Adrenal gland (tissue), 12 donors: ENCODE measurements around the gene MKNK2. TPM values are rescaled to one million over a fixed set of nuclear protein-coding genes. Genes with fewer than 3 reads are reported as not detected.

Experiments used
- DNase-seq, 7 donors: peaks; one replicate each; pipeline ENCODE4 v3.0.0-alpha.2; 2019 to 2020
- H3K27ac ChIP-seq, 5 donors: fragments of 200-600 bp; sonication (generic) in 4 of 5; 1 replicate in 3 of 5; 2 replicates in 2 of 5; pipeline versions ENCODE4 v1.5.1 to v1.8.0; 2016 to 2020; ENCODE audit warnings: mild to moderate bottlenecking in 1 of 5
- H3K27me3 ChIP-seq: fragments of 200-600 bp; 2 replicates; pipeline ENCODE4 v1.8.0; 2021
- H3K36me3 ChIP-seq, 2 donors: fragments of 200-600 bp; replicated peaks in 1 of 2; 1 replicate in 1 of 2; 2 replicates in 1 of 2; pipeline versions ENCODE4 v1.5.1 to v1.8.0; 2018 to 2022
- H3K4me1 ChIP-seq, 2 donors: fragments of 200-600 bp; replicated peaks in 1 of 2; 1 replicate in 1 of 2; 2 replicates in 1 of 2; pipeline versions ENCODE4 v1.5.1 to v1.8.0; 2018 to 2021
- H3K4me3 ChIP-seq, 4 donors: fragments of 200-600 bp; sonication (generic) in 3 of 4; one replicate each; pipeline ENCODE4 v1.5.1; 2016 to 2018
- H3K9me3 ChIP-seq, 3 donors: fragments of 200-600 bp; sonication (generic) in 1 of 3; replicated peaks in 1 of 3; 1 replicate in 2 of 3; 2 replicates in 1 of 3; pipeline versions ENCODE4 v1.5.1 to v1.8.0; 2016 to 2021
- CTCF ChIP-seq, 6 experiments: fragments of 450-650 bp in 4 of 6; fragments of 200-600 bp in 2 of 6; sonication (generic) in 1 of 6; IDR thresholded peaks; 1 replicate in 5 of 6; 2 replicates in 1 of 6; pipeline versions ENCODE4 v1.5.1 to v1.8.0; 2016 to 2021; ENCODE audit warnings: antibody characterized with exemption in 6 of 6, mild to moderate bottlenecking in 2 of 6, moderate library complexity in 1 of 6
- POLR2A ChIP-seq, 2 donors: fragments of 450-650 bp; IDR thresholded peaks; one replicate each; pipeline ENCODE4 v1.6.1; 2017; ENCODE audit warnings: antibody characterized with exemption in 2 of 2, mild to moderate bottlenecking in 2 of 2, moderate library complexity in 1 of 2
- WGBS, 4 donors: extraction: QIAGEN DNeasy Blood & Tissue Kit in 2 of 4; methylation state at CpG; one replicate each; pipeline versions ENCODE4 v1.1.5 to v1.1.7; 2013 to 2017; 5-methylcytosine and 5-hydroxymethylcytosine counted together
- intact Hi-C, 2 donors: fragments of 100-400 bp; cut with DNase I; formaldehyde crosslinking; loops; one replicate each; pipeline versions ENCODE4 v1.14.1 to v1.15.0; 2022 to 2023
- polyA plus RNA-seq, 3 donors: library from polyadenylated mRNA; stranded (reverse); fragments of 200-250 nt in 2 of 3; fragments of 350-450 nt in 1 of 3; fragmentation: Illumina TruSeq in 1 of 3; extraction: RNeasy Lipid Tissue Mini Kit (QIAGEN cat#74804) in 1 of 3; gene quantifications; one replicate each; pipeline ENCODE4 v1.2.3, GENCODE V29; 2013 to 2014
- total RNA-seq, 9 donors: library from RNA; depleted of rRNA in 4 of 9; stranded (reverse); fragments of >200 nt in 4 of 9; fragments of 120-200 nt in 1 of 9; fragmentation: NEBNext Ultra II Directional in 1 of 9; extraction: Animal tissue kit (Norgen Biotek cat#: 25700) in 1 of 9; gene quantifications; one replicate each; pipeline versions ENCODE4 v1.1.0 to v1.2.4, GENCODE V29; 2013 to 2023
- donor health status: healthy with polysubstance abuse.
- donor health status: Bipolar disorder and iron deficiency.
- donor health status: DM: yes; HTN: yes; CAD: no.
- donor health status: DM: no; HTN: no; CAD: no.
- donor health status: DM: no; HTN: no; CAD: no.
- donor health status: DM: yes; HTN: yes; CAD: no.

MKNK2 gene
- total and polyA plus RNA-seq, 12 donors = 25.5 to 440 (median 164) TPM

- intact Hi-C loops = no loop called here
- H3K4me3 ChIP-seq = no peak overlapping the region
- H3K27ac ChIP-seq = peak overlapping the region in 4 of 5 donors; percentile 91 to 99 (median 98)
- H3K27me3 ChIP-seq = no peaks in the 10 kb centered on the region
- H3K9me3 ChIP-seq = no peaks in the 10 kb centered on the region
- 84 to 90% (median 88%) methylated on average over 28 to 50 of the region's 50 CpGs for WGBS, 4 donors
- H3K36me3 ChIP-seq = peaks cover 0 to 61% of the 10 kb centered on the region in 2 donors
- peak in 3 of 7 donors; percentile 41 to 57 (median 42) for DNase-seq
- TF ChIP-seq CTCF (IDR thresholded peaks at IDR 0.05) (no peak), POLR2A (IDR thresholded peaks at IDR 0.05) (no peak)
- peaks cover 75 to 83% of the 10 kb centered on the region in 2 donors for H3K4me1 ChIP-seq
These were observed 4.8 kb downstream of the MKNK2 start for GRCh38 chr19:2046046-2046907.

GRCh38 chr19:2045501-2046045, 5.5 kb downstream of the MKNK2 start:
- H3K4me1 ChIP-seq = peaks cover 81 to 90% of the 10 kb centered on the region in 2 donors
- intact Hi-C loops = no loop called here
- no peaks in the 10 kb centered on the region for H3K27me3 ChIP-seq
- H3K27ac ChIP-seq = peak overlapping the region in 4 of 5 donors; percentile 19 to 99 (median 98)
- H3K36me3 ChIP-seq = peaks cover 0 to 69% of the 10 kb centered on the region in 2 donors
- 40 to 57% (median 46%) methylated on average over 4 to 14 of the region's 14 CpGs for WGBS, 4 donors
- no peak for TF ChIP-seq CTCF (IDR thresholded peaks at IDR 0.05)
- no peak for TF ChIP-seq POLR2A (IDR thresholded peaks at IDR 0.05)
- H3K4me3 ChIP-seq = no peak overlapping the region
- H3K9me3 ChIP-seq = no peaks in the 10 kb centered on the region
- DNase-seq = peak in 4 of 7 donors; percentile 32 to 52 (median 45)

- Histone ChIP-seq H3K36me3 (peaks cover 0 to 75% of the 10 kb centered on the region in 2 donors), H3K9me3 (no peaks in the 10 kb centered on the region), H3K27me3 (no peaks in the 10 kb centered on the region), H3K4me1 (peaks cover 88 to 97% of the 10 kb centered on the region in 2 donors), H3K4me3 (no peak overlapping the region), H3K27ac (peak overlapping the region in 3 of 5 donors; percentile 98 to 99 (median 98))
- TF ChIP-seq CTCF (IDR thresholded peaks at IDR 0.05) (no peak), POLR2A (IDR thresholded peaks at IDR 0.05) (no peak)
- intact Hi-C loops = no loop called here
- DNase-seq = peak in 3 of 7 donors; percentile 38 to 55 (median 42)
- 83 to 90% (median 84%) methylated on average over 6 to 18 of the region's 18 CpGs for WGBS, 4 donors
These were observed 6.1 kb downstream of the MKNK2 start for GRCh38 chr19:2044709-2045500.
